HG02943 (cell line): Measurements from ENCODE around the gene TRA2B.
A peak's percentile ranks its signal among the peaks of the same experiment; 100 is the strongest.

Source experiments
- ATAC-seq: cut with Tn5 transposase; IDR thresholded peaks from one replicate; pipeline ENCODE4 v1.9.1; 2021; ENCODE audit warnings: mild to moderate bottlenecking, low read depth, moderate library complexity; ENCODE audit not compliant: unreplicated experiment

TRA2B gene

DNA sequence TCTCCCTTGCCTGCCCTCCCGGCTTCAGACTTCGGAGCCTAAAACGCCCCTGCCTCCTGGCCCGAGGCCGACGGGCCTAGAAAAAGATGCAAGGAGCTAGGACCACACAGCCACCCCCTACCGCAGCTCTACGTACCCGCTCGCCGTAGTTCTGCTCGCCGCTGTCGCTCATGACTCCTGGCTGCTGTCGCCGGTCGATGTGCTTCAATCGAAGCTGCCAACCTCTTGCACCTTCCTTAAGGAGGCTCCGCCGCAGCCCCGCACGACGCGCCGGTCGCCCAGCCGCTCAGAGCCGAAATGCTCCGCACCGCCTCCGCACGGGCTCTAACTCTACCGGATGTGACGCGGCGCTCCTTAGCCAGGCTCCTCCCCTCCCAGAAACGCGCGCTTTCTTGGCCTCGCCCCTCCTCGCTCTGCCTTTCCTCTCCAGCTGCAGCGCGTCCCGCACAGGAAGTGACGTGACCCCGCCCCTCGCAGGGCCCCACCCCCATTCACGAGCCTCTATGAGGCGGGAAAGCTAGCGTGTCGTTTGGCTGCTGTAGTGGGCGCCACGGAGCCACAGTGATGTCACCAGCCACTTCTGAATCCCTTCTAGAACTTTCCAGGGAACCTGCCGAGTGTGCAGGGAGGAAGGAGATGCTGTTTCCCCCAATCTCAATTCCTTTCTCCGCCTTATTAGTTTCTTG lies at the start of gene TRA2B:
TSS of gene TRA2B (minus strand) at position 326 of the 686 bp plus-strand sequence. CDS start at position 172, 154 bp downstream.
- ATAC-seq: peak; percentile 95

DNA sequence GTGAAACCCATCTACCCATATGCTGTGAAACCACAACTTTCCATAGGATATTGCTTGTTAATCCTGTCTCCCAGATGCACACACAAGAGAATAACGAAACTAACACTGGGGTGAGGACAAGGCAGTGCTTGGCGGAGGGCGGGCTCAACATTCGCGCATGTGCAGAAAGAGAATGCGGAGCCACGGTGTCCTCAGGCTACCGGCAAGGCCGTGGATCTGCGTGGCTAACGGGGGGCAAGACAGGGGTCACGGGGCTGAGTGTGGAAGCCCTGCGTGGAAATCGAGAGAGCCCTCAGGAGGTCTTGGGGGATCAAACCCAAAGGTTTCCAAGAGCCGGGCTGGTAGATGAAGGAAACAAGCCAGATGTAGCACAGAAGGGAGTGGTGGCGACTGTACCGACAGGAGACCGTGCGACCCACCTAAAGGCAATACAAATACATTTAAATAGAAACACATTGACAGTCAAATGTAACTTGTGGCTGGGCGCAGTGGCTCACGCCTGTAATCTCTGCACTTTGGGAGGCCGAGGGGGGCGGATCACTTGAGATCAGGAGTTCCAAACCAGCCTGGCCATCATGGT lies 48.5 kb upstream of the TRA2B start:
- ATAC-seq: no peak

DNA sequence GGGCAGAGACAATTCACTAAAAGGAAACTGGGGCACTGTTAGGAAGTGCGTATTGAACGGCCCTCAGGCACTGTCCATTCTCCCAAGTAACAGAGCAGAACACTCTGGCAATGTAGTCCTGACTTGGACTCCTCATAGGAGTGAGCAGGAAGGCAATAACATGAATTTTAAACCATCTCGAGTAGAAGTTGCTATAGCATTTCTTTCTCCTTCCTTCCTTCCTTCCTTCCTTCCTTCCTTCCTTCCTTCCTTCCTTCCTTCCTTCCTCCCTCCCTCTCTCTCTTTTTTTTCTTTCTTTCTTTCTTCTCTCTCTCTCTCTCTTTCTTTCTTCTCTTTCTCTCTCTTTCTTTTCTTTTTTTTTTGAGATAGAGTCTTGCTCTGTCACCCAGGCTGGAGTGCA lies 46.4 kb upstream of the TRA2B start:
- ATAC-seq: no peak

DNA sequence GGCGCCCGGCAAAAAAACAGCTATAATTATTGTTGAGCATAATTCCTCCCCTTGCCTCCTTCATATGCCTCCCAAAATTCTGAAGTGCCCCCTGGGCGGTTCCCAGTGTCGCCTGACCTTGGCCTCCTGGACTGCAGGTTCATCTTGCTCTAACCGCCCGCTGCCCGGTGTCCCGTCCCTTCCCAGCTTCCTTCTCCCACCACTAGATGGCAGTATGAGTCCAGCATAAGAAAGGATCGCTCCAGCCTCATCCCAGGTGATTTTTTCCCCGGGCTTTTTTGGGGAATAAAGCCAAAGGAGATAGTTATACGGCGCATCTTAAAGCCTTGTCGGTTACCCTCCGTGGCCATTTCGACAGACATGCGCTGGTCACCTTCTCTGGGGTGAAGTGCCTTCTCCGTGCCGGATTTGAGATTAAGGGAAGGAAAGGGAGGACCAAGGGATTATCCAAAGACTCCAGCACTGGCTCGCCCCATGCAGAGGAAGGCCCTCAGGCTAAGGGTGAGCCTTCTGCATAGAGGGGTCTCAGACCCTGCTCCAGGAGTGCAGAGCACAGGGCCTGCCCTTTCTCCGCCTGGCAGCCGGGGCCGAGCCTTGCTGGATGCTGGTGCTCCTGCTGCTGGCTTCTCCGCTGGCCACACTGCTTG lies 45.8 kb upstream of the TRA2B start:
- no peak for ATAC-seq

DNA sequence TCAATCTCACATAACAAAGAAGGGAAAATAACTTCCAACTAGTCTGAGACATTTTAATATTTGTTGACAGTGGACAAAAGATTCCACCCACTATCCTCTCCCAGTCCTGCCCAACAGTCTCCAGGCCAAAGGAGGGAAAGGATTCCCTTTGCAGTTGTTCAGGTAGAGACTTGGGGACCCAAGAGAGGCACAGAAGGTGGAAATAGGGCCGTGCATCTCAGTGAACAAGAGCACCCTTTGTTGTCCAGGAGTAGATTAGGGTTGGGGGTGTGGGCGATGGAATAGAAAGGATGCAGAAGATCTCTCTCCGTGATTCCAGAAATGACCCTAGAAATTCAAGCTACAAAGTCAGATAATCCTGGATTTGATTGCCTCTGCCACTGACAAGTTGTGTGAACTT lies 44.8 kb upstream of the TRA2B start:
- no peak for ATAC-seq

DNA sequence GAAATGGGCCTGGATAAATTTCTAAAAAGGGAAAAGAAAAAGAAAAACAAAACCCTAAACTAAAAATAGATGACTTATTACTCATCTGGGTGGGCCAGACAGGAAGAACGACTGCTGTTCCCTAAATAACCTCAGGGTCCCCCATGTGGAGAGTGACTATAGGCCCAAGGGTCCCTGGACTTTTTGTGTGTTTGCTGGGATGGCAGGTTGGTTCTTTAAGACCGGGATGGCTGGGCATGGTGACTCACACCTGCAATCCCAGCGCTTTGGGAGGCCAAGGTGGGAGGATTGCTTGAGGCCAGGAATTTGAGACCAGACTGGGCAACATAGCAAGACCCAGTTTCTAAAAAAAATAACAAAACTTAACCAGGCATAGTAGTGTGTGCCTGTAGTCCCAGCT lies 43.8 kb upstream of the TRA2B start:
- no peak for ATAC-seq

DNA sequence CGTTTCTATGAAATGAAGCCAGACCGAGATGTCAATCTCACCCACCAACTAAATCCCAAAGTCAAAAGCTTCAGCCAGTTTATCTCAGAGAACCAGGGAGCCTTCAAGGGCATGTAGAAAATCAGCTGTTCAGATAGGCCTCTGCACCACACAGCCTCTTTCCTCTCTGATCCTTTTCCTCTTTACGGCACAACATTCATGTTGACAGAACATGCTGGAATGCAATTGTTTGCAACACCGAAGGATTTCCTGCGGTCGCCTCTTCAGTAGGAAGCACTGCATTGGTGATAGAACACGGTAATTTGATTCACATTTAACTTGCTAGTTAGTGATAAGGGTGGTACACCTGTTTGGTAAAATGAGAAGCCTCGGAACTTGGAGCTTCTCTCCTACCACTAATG lies 41.9 kb upstream of the TRA2B start:
- ATAC-seq: no peak

DNA sequence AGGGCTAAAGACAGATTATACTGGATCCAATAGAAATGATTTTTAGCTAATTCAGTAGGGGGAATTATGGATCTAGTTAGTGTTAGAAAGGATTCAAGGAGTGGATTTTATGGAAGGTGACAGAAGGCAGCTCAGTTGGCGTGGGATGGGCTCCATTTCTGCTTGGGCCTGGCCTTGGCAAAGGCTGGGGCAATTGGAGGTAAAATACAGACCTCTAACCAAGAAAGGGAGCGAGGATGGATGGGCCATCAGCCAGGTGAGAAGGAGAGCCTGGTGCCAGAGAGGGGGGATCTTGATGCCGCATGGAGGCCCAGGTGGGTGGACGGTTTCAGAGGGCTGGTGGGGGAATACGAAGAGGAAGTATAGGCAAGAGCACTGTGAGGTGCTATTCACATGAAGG lies 40.7 kb upstream of the TRA2B start:
- no peak for ATAC-seq

DNA sequence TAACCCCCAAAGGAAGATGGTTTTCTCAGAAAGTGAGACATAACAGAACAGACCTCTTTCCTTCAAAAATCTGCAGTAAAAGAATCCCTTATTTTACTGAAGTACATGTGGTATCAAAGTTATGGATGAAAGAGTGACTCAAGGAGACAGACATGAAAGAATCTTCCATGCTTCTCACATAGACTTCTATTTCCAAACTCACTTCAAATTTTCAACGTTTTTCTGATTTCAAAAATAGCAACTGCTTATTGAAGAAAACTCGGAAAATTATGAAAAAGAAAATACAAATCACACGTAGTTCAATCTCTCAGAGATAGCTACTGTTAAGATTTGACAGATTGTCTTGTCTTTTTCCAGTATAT lies 39.8 kb upstream of the TRA2B start:
- ATAC-seq: no peak

DNA sequence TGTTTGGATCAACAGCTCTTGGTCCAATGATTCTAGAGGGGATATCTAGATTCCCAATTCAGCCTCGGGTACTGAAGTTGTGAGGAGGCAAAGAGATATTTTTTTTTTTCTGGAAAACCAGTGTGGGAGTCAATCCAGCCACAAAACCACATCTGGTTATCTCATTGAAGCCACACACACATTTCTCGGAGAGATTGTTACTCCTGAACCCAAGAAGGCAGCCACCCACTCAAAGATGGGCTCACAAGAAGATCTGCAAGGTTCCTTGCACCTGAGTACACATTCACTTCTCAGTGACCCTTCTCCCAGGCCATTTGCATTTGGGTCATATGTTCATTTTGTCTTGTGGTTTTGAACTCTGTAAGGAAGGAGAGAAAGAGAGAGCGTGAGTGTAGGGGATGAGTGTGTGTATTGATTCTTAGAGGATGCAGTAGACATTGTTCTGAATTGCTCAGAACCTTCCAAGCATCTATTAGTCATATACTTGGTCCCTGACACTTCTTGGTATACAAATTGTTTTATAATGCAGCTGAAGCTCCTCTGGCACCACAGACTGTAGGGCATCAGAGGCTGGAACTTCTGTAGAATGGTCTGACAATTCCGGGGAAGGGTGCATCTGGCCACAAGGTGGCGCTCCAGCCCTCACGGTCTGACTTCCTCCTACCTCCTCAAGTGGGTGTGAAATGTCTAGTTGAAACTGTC lies 39.3 kb upstream of the TRA2B start:
- ATAC-seq: no peak

DNA sequence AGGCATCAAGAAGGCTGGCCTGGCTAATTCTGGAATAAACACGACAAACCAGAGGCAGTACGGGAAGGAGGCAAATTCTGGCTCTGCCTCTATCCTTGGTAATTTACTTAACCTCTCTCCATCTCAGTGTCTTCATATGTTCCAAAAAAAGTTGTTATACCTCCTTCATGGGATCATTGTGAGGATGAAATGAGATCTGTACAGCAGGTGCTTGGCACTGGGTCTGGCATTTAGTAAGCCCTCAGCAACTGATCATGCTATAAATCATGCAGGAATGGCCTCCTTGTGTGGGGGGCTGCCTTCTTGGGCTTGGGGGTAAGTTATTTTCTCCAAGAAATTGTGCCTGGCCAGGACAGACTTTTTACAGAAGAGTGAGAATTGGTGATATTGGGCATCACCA lies 38.3 kb upstream of the TRA2B start:
- ATAC-seq: no peak

DNA sequence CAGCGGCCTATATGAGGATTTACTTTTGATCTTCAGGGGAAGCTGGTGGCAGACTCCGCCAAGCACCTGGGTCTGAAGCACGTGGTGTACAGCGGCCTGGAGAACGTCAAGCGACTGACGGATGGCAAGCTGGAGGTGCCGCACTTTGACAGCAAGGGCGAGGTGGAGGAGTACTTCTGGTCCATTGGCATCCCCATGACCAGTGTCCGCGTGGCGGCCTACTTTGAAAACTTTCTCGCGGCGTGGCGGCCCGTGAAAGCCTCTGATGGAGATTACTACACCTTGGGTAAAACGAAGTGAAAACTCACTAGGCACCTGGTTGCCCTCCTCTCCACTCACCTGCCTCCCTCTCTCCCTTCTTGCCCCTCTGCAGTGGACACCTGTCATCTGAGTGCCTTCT lies 33.8 kb upstream of the TRA2B start:
- ATAC-seq: no peak

DNA sequence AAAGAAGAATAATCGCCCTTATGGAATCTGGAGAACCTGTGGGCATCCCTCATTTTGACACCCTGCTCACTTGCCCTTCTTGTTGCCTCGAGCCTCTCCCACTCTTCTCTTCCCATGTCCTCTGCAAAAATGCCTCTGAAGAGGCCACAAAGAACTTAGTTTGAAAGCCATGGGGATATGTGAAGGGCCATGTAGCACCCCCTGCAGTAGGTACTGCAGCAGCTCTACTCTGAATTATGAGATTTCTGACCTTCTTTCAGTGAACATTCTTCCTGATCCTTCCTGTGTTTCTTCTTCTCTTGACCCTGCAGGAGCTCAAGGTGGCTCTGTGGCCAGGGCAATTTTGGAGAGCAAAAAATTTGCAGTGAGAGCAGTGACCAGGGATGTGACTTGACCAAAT lies 30.4 kb upstream of the TRA2B start:
- no peak for ATAC-seq

DNA sequence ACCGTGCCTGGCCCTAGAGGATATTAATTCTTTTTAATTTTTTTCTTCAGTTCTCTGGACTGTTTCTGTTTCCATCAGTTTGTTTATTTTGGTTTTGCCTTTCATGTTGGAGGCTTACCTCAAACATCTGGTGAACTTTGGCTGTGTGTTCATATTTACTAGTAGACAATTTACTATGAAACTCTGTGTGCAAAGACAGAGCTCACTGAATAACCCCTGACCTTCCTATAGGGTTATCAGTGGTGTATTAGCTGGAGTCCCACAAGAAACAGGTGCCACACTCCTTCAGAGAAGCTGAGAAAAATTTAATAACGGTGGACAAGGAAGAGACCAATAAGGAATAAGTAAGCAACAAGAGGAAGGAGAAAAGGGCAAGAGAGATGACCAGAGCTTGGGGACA lies 28.8 kb upstream of the TRA2B start:
- no peak for ATAC-seq

DNA sequence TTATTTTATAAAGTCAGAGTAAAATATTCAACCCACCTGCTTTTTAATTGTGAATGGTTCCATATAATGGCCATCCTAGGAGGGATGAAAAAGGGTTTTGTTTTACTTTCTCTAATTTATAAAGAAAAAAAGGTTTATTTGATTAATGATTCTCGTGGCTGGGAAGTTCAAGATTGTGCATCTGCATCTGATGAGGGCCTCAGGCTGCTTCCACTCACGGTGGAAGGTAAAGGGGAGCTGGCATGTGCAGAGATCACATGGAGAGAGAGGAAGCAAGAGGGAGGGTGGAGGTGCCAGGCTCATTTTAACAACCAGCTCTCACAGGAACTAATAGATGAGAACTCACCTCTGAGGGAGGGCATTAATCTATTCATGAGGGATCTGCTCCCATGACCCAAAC lies 27.7 kb upstream of the TRA2B start:
- ATAC-seq: no peak

DNA sequence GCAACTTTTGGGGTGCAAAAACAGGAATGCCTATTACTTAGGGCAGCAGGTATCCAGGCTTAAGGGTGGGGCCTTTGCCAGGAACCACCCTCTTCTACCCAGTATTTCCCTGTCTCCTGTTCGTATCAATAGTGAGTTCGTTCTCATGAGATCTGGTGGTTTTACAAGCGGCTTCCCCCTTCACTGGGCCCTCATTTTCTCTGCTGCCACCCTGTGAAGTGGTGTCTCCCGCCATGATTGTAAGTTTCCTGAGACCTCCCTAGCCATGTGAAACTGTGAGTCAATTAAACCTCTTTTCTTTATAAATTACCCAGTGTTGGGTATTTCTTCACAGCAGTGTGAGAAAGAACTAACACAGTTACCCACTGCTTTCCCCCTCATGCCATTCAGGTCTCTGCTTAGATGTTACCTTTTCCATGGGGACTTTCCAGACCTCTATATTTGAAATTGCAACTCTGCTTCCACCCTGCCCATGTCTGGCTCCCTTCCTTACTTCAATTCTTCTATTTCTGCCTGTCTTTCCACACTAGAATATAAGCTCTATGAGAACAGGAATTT lies 23.9 kb upstream of the TRA2B start:
- ATAC-seq: no peak

DNA sequence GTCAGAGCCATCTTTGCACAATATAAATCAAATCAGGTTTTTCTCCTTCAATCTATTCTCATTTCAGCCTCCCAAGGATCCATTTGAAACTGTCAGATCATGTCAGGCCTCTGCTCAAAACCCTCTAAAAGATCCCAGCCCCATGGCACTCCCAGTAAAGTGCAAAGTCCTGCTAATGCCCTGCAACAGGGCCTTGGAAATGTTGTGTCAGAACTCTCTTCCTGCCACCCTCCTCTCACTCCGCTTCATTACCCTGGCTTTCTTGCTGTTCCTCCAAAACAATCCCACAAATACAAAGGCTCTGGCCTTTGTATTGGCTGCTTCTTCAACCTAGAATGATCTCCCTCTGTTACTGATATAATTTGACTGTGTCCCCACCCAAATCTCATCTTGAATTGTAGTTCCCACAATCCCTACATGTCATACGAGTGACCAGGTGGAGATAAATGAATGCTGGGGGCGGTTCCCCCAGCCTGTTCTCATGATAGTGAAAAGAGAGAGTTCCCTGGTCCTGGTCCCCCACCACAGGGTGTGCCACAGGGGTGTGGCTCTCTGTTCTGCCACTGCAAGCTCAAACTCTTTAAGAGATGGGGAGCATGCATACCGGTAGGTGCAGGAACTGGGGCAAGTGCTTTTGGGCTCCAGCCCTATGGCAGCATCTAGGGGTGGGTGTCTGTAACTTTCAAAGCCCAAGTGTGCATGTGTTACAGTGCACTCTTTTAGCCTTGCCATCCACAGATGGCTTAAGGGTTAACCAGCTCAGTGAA lies 22.9 kb upstream of the TRA2B start:
- no peak for ATAC-seq

DNA sequence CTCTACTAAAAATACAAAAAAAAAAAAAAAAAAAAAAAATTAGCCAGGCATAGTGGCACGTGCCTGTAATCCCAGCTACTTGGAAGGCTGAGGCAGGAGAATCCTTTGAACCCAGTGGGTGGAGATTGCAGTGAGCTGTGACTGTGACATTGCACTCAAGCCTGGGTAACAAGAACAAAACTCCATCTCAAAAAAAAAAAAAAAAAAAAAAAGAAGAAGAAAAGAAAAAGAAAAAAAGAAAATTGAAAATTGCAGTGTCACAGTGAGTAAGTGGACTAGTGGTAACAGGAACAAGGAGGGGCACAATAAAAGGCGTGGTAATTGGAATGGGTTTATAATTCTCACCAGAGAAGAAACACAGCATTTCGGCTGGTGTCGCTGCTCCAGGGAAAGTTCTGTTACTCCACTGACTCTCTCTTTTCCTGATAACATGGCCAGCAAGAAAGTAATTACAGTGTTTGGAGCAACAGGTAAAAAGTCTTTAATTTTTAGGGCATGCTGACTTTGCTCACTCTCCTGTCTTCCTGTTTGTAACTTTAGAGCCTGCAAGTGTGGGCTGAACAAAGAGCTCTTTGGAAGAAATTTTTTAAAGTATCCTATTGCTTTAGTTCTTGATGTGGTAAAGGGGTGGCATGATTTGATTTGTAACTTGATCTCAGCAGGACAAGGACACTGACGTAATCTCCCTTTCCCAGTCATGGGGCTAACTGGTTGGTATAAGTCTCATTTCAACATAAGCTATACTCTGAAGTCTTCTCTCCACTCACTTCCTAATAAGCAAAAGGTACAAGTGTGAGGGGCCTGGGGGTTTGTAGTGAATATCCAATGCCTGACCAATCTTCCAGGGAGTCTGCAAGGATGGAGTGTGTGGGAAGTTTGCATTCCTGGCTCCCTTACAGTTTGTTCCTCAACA lies 22.1 kb upstream of the TRA2B start:
- no peak for ATAC-seq

DNA sequence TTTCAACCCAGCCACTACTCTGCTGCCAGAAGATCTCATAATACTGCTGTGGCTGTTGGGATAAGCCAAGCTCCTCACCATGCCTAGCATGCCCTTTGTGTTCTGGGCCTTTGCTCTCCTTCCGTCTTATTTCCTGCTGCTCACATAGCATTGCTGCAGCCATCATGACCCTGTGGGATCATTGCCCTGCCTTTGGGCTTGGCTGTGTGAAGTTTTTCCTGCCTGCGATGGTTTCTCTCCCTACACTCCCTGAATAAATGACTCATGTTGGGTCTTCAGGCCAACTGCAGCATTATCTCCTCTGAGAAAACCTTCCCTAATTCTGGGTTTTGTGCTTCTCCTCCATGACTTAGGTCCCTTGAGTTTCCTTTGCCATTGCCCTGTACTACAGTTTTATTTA lies 20.8 kb upstream of the TRA2B start:
- no peak for ATAC-seq

DNA sequence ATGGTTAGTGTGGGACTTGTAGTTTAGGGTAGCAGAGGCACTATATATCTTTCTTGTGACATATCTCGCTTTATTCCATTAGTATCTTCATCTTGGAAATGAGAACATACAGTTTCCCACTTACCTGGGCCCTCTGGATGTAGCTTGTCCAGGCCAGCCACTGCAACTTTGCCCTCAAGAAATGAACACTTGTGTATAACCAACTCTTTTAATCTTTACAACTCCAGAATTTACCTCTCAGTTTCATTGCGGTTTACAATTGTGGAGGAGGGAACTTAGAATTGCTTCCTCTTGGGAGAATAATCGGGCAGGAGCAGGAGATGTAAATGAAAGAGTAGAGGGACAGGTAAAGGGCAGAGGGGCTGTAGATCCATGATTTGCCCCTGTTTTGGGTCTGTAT lies 18.4 kb upstream of the TRA2B start:
- ATAC-seq: no peak
